DND-41 (cell line): Measurements from ENCODE around the gene SDHB.
"Not testable (repeated sequence)": the region's sequence is repeated elsewhere in the genome, so short reads cannot be mapped to it uniquely, and the experiment has no call there.

Experiments
- ATAC-seq: fragments of 200-7000 bp; cut with Tn5 transposase; 3 replicates; pipeline ENCODE4 v1.9.1; 2021; ENCODE audit warnings: low read depth; ENCODE audit not compliant: insufficient read depth
- DNase-seq: peaks from one replicate; pipeline ENCODE4 v3.0.0-alpha.2; 2020
- H2AFZ ChIP-seq: 2 replicates; pipeline ENCODE4 v1.6.0; 2012; ENCODE audit warnings: low read depth, low read length
- H3K27ac ChIP-seq: 2 replicates; pipeline ENCODE4 v1.5.1; 2012; ENCODE audit warnings: low read length, inconsistent platforms
- H3K27me3 ChIP-seq: fragments of 200-600 bp; sonication (generic); 2 replicates; pipeline ENCODE4 v1.6.0; 2012; ENCODE audit warnings: low read length, mild to moderate bottlenecking, inconsistent platforms; ENCODE audit not compliant: insufficient read depth, poor library complexity
- H3K36me3 ChIP-seq: 2 replicates; pipeline ENCODE4 v1.5.1; 2012; ENCODE audit warnings: low read length, inconsistent platforms; ENCODE audit not compliant: insufficient read depth
- H3K4me1 ChIP-seq: 2 replicates; pipeline ENCODE4 v1.5.1; 2012; ENCODE audit warnings: mild to moderate bottlenecking, low read length; ENCODE audit not compliant: insufficient read depth
- H3K4me2 ChIP-seq: 2 replicates; pipeline ENCODE4 v1.6.0; 2012; ENCODE audit warnings: mild to moderate bottlenecking, moderate library complexity, low read length, inconsistent platforms; ENCODE audit not compliant: insufficient read depth
- H3K4me3 ChIP-seq, 2 experiments: fragments of 200-600 bp in 1 of 2; shearing (Covaris generic) in 1 of 2; 2 replicates each; pipeline ENCODE4 v1.5.1; 2012 to 2016; ENCODE audit warnings: inconsistent platforms in 2 of 2, low read length in 2 of 2, mild to moderate bottlenecking in 2 of 2, low read depth in 1 of 2, moderate library complexity in 1 of 2
- H3K79me2 ChIP-seq: 2 replicates; pipeline ENCODE4 v1.6.0; 2012; ENCODE audit warnings: low read length, inconsistent platforms; ENCODE audit not compliant: insufficient read depth
- H3K9ac ChIP-seq: 2 replicates; pipeline ENCODE4 v1.6.0; 2012; ENCODE audit warnings: low read depth, mild to moderate bottlenecking, inconsistent platforms, low read length, moderate library complexity
- H3K9me3 ChIP-seq: 2 replicates; pipeline ENCODE4 v1.5.1; 2012; ENCODE audit warnings: low read length, moderate library complexity, mild to moderate bottlenecking, inconsistent platforms; ENCODE audit not compliant: insufficient read depth, severe bottlenecking
- H4K20me1 ChIP-seq: 2 replicates; pipeline ENCODE4 v1.6.0; 2012; ENCODE audit warnings: low read length; ENCODE audit not compliant: insufficient read depth
- EZH2 ChIP-seq: IDR thresholded peaks from 3 replicates; pipeline ENCODE4 v1.6.1; 2012; ENCODE audit warnings: borderline replicate concordance, low read depth, mild to moderate bottlenecking, moderate library complexity, low read length, inconsistent platforms; ENCODE audit not compliant: severe bottlenecking
- TF ChIP-seq, protein P1 (sequence below): IDR thresholded peaks from 2 replicates; pipeline ENCODE4 v1.5.1; 2012; ENCODE audit warnings: borderline replicate concordance, low read length, moderate library complexity, mild to moderate bottlenecking; ENCODE audit not compliant: poor library complexity, severe bottlenecking; ENCODE audit errors: extremely low read depth

The SDHB gene

DNA sequence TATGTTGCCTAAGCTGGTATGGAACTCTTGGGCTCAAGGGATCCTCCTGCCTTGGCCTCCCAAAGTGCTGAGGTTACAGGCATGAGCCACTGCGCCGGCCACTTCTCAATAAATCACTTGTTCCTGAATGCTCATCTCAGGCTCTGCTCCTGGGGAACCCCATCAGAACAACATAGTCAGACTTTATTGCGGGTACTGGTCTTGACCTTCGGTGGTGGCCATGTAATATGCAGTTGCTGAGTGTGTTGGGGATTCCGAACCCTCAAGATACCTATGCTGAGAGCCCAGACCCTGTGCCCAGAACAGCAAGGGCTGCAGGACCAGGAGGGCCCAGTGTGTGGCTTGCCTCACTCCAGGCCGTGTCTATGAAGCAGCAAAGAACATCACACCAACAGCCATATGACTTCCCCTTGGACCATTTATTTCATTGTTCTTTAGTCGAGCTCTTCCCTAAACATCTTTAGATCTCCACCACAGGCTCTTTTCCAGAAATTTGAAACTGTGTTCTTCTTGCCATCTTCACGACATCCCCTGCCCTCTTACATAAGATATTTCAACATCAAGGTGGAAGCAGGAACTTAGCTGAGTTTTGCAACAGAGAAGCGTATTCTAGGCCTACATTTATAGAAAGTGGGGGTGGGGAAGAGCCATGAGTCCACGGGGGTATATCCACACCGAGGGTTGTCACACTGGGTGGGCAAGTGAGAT lies 12.7 kb upstream of the SDHB start:
- ATAC-seq (no peak), DNase-seq (no peak)
- H3K79me2 ChIP-seq: no peaks in the 10 kb centered on the region
- H3K9me3 ChIP-seq: peaks cover 3% of the 10 kb centered on the region
- H3K27me3 ChIP-seq: no peaks in the 10 kb centered on the region
- H3K4me1 ChIP-seq: no peaks in the 10 kb centered on the region
- H3K9ac ChIP-seq: no peak overlapping the region
- H3K36me3 ChIP-seq: no peaks in the 10 kb centered on the region
- no peak overlapping the region for H3K4me2 ChIP-seq
- H3K4me3 ChIP-seq: no peak overlapping the region
- no peak overlapping the region for H2AFZ ChIP-seq
- TF ChIP-seq, protein P1, sequence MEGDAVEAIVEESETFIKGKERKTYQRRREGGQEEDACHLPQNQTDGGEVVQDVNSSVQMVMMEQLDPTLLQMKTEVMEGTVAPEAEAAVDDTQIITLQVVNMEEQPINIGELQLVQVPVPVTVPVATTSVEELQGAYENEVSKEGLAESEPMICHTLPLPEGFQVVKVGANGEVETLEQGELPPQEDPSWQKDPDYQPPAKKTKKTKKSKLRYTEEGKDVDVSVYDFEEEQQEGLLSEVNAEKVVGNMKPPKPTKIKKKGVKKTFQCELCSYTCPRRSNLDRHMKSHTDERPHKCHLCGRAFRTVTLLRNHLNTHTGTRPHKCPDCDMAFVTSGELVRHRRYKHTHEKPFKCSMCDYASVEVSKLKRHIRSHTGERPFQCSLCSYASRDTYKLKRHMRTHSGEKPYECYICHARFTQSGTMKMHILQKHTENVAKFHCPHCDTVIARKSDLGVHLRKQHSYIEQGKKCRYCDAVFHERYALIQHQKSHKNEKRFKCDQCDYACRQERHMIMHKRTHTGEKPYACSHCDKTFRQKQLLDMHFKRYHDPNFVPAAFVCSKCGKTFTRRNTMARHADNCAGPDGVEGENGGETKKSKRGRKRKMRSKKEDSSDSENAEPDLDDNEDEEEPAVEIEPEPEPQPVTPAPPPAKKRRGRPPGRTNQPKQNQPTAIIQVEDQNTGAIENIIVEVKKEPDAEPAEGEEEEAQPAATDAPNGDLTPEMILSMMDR: no peak
- no peak for TF ChIP-seq EZH2
- no peak overlapping the region for H3K27ac ChIP-seq
- no peaks in the 10 kb centered on the region for H4K20me1 ChIP-seq

DNA sequence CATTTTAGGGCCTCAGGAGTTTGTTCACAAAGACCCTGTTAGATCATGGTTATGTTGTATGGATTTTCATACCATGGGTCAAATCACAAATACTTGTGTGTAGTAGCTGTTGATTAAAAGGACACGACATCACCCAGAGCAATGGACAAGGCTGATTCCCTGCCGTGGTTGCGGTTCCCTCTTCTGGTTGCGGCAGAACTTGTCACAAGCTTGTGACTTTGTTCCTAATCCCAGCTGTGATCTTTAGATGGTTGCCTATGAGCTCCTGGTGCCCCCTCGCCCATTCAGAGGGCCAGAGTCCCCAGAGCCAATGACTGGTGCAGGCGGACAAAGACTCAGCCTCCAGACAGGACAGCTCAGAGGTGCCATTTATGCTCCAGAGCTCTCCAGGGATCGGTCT lies 11.8 kb upstream of the SDHB start:
- H3K4me1 ChIP-seq: no peaks in the 10 kb centered on the region
- H2AFZ ChIP-seq: no peak overlapping the region
- H3K9me3 ChIP-seq: peaks cover 3% of the 10 kb centered on the region
- no peaks in the 10 kb centered on the region for H3K36me3 ChIP-seq
- TF ChIP-seq, protein P1: no peak
- H3K27ac ChIP-seq: no peak overlapping the region
- no peaks in the 10 kb centered on the region for H4K20me1 ChIP-seq
- H3K9ac ChIP-seq: no peak overlapping the region
- DNase-seq (no peak), ATAC-seq (no peak)
- no peaks in the 10 kb centered on the region for H3K79me2 ChIP-seq
- H3K27me3 ChIP-seq: no peaks in the 10 kb centered on the region
- no peak overlapping the region for H3K4me3 ChIP-seq
- no peak overlapping the region for H3K4me2 ChIP-seq

DNA sequence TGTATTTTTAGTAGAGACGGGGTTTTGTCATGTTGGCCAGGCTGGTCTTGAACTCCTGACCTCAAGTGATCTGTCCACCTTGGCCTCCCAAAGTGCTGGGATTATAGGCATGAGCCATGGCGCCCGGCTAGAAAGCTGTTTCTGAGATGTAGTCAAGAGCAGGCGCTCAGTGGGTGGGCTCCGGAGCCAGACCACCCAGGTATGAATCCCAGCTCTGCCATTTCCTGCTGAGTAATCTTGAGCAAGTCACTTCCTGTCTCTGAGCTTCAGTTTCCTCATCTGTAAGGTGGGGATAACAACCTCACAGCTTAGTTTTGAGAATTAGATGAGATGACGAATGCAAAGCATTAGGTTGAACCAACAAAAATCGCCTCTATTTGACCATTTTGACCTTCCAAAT lies 8.9 kb upstream of the SDHB start:
- ATAC-seq, H3K36me3 ChIP-seq, H3K4me2 ChIP-seq, H3K27me3 ChIP-seq, H2AFZ ChIP-seq, H4K20me1 ChIP-seq, H3K9me3 ChIP-seq, H3K27ac ChIP-seq, H3K79me2 ChIP-seq, H3K9ac ChIP-seq, H3K4me3 ChIP-seq, H3K4me1 ChIP-seq, DNase-seq: not testable (repeated sequence)

DNA sequence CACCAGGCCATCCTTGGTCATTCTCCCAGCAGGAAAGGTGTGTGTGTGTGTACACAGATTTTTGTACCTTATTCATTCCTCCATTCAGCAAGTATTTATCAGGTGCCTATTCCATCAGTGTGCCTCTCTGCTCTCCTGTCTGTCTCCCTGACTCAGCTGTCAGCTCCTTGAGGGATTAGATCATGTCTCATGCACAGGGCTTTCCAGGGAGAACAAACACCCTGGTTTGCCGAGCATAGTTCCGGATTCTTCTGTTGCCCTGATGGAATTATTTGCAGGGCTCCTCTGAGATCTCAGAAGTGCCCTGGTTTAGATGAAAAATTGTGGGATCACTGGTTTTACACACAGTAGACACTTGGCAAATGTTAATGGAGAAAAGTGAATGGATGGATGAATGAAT lies 8.1 kb upstream of the SDHB start:
- Histone ChIP-seq H3K27ac (no peak overlapping the region), H3K36me3 (no peaks in the 10 kb centered on the region), H3K4me3 (no peak overlapping the region), H3K27me3 (no peaks in the 10 kb centered on the region), H3K4me1 (no peaks in the 10 kb centered on the region), H3K4me2 (no peak overlapping the region), H3K9me3 (peaks cover 3% of the 10 kb centered on the region), H3K9ac (no peak overlapping the region), H2AFZ (no peak overlapping the region), H3K79me2 (no peaks in the 10 kb centered on the region), H4K20me1 (no peaks in the 10 kb centered on the region)
- DNase-seq: no peak
- TF ChIP-seq, protein P1: no peak
- ATAC-seq: no peak
